NCI-H1092 treated with DMSO at 0.1 percent for 48 hours (cell line): ENCODE measurements around the gene TNFRSF1B.
A peak's percentile ranks its signal among the peaks of the same experiment; 100 is the strongest.

Source experiments
- DNase-seq: peaks from one replicate; lab custom pipeline; 2025; lab: John Stamatoyannopoulos, UW

TNFRSF1B gene

GRCh38 chr1:12166834-12167492 is at the start of gene TNFRSF1B:
Gene TNFRSF1B (plus strand): TSS chr1:12166991. CDS start chr1:12167092, 101 bp downstream.
- DNase-seq: no peak

- DNase-seq: no peak
Observed at GRCh38 chr1:12121212-12122003, 45.4 kb upstream of the TNFRSF1B start.

GRCh38 chr1:12123172-12123571 is 43.6 kb upstream of the TNFRSF1B start:
- DNase-seq: no peak

GRCh38 chr1:12124693-12125421 is 41.9 kb upstream of the TNFRSF1B start:
- DNase-seq: peak; percentile 61

- no peak for DNase-seq
Observed at GRCh38 chr1:12125422-12126355, 41.1 kb upstream of the TNFRSF1B start.

- no peak for DNase-seq
Observed at GRCh38 chr1:12126781-12127180, 40.0 kb upstream of the TNFRSF1B start.

- DNase-seq: no peak
Observed at GRCh38 chr1:12127206-12127810, 39.5 kb upstream of the TNFRSF1B start.

- no peak for DNase-seq
Observed at GRCh38 chr1:12128120-12128519, 38.7 kb upstream of the TNFRSF1B start.

GRCh38 chr1:12129624-12130023 is 37.2 kb upstream of the TNFRSF1B start:
- peak; percentile 8 for DNase-seq

- no peak for DNase-seq
Observed at GRCh38 chr1:12130466-12131130, 36.2 kb upstream of the TNFRSF1B start.

GRCh38 chr1:12132078-12132477 is 34.7 kb upstream of the TNFRSF1B start:
- no peak for DNase-seq

- DNase-seq: no peak
Observed at GRCh38 chr1:12134716-12135115, 32.1 kb upstream of the TNFRSF1B start.

GRCh38 chr1:12135612-12136011 is 31.2 kb upstream of the TNFRSF1B start:
- no peak for DNase-seq

GRCh38 chr1:12136916-12137610 is 29.7 kb upstream of the TNFRSF1B start:
- no peak for DNase-seq

- DNase-seq: no peak
Observed at GRCh38 chr1:12138196-12139168, 28.3 kb upstream of the TNFRSF1B start.

- no peak for DNase-seq
Observed at GRCh38 chr1:12140016-12140415, 26.8 kb upstream of the TNFRSF1B start.

GRCh38 chr1:12140515-12141162 is 26.2 kb upstream of the TNFRSF1B start:
- DNase-seq: no peak

GRCh38 chr1:12141163-12141850 is 25.5 kb upstream of the TNFRSF1B start:
- no peak for DNase-seq
